Stimulated activated CD8-positive, alpha-beta memory T cell treated with anti-CD3 and anti-CD28 coated beads, Interleukin-4, amount 100 ng/mL, for 1 hour (primary cell): ENCODE results near the gene SLCO2A1.

Experiments used
- DNase-seq, 2 donors: peaks; one replicate each; pipeline ENCODE4 v3.0.0-alpha.2; 2020; ENCODE audit warnings: low read depth in 2 of 2, low spot score in 1 of 2

The SLCO2A1 gene

GRCh38 chr3:134002306-134002705, 27.4 kb downstream of the SLCO2A1 start:
- no peak for DNase-seq

GRCh38 chr3:134001251-134001650, 28.5 kb downstream of the SLCO2A1 start:
- DNase-seq = no peak

- no peak for DNase-seq
These were observed 29.6 kb downstream of the SLCO2A1 start for GRCh38 chr3:133999891-134000685.

GRCh38 chr3:133998691-133999241, 31.0 kb downstream of the SLCO2A1 start:
- no peak for DNase-seq

- DNase-seq = no peak
These were observed 31.7 kb downstream of the SLCO2A1 start for GRCh38 chr3:133997871-133998635.

- no peak for DNase-seq
These were observed 32.7 kb downstream of the SLCO2A1 start for GRCh38 chr3:133996996-133997395.

GRCh38 chr3:133996251-133996661, 33.5 kb downstream of the SLCO2A1 start:
- DNase-seq = no peak

- DNase-seq = no peak
These were observed 34.5 kb downstream of the SLCO2A1 start for GRCh38 chr3:133995264-133995663.

- no peak for DNase-seq
These were observed 35.4 kb downstream of the SLCO2A1 start for GRCh38 chr3:133994166-133994890.

GRCh38 chr3:133992951-133993620, 36.6 kb downstream of the SLCO2A1 start:
- no peak for DNase-seq

- DNase-seq = no peak
These were observed 37.3 kb downstream of the SLCO2A1 start for GRCh38 chr3:133992381-133992780.

GRCh38 chr3:133991637-133992036, 38.1 kb downstream of the SLCO2A1 start:
- no peak for DNase-seq

GRCh38 chr3:133991209-133991608, 38.5 kb downstream of the SLCO2A1 start:
- DNase-seq = no peak

- DNase-seq = no peak
These were observed 39.6 kb downstream of the SLCO2A1 start for GRCh38 chr3:133989936-133990702.

GRCh38 chr3:133988631-133989161, 41.0 kb downstream of the SLCO2A1 start:
- DNase-seq = no peak

GRCh38 chr3:133987948-133988484, 41.7 kb downstream of the SLCO2A1 start:
- DNase-seq = no peak

- DNase-seq = no peak
These were observed 42.6 kb downstream of the SLCO2A1 start for GRCh38 chr3:133987136-133987535.

- no peak for DNase-seq
These were observed 43.4 kb downstream of the SLCO2A1 start for GRCh38 chr3:133986311-133986710.

- no peak for DNase-seq
These were observed 44.8 kb downstream of the SLCO2A1 start for GRCh38 chr3:133984975-133985374.
